Esophagus muscularis mucosa (tissue), 4 donors: ENCODE data around the gene B4GALNT2. TPM values are rescaled to one million over a fixed set of nuclear protein-coding genes. Genes with fewer than 3 reads are reported as not detected.

ENCODE experiments used
- DNase-seq: peaks from one replicate; pipeline ENCODE4 v3.0.0-alpha.2; 2017; ENCODE audit errors: extremely low spot score
- H3K27ac ChIP-seq, 4 donors: fragments of 200-600 bp; sonication (generic); replicated peaks in 1 of 4; 1 replicate in 3 of 4; 2 replicates in 1 of 4; pipeline ENCODE4 v1.5.1; 2016 to 2019; ENCODE audit warnings: mild to moderate bottlenecking in 1 of 4
- H3K27me3 ChIP-seq, 4 donors: fragments of 200-600 bp; sonication (generic); one replicate each; pipeline versions ENCODE4 v1.5.1 to v1.6.0; 2016 to 2019
- H3K36me3 ChIP-seq, 4 donors: fragments of 200-600 bp; sonication (generic); one replicate each; pipeline ENCODE4 v1.5.1; 2016 to 2019
- H3K4me1 ChIP-seq, 4 donors: fragments of 200-600 bp; sonication (generic); one replicate each; pipeline ENCODE4 v1.5.1; 2016 to 2019
- H3K4me3 ChIP-seq, 4 donors: fragments of 200-600 bp; sonication (generic); 1 replicate in 2 of 4; 2 replicates in 2 of 4; pipeline ENCODE4 v1.5.1; 2016 to 2019; ENCODE audit warnings: mild to moderate bottlenecking in 4 of 4, moderate library complexity in 1 of 4
- H3K9me3 ChIP-seq, 4 donors: fragments of 200-600 bp; sonication (generic); 1 replicate in 3 of 4; 2 replicates in 1 of 4; pipeline ENCODE4 v1.5.1; 2016 to 2019
- EP300 ChIP-seq: sonication (generic); formaldehyde crosslinking; IDR thresholded peaks from one replicate; pipeline ENCODE4 v1.6.1; 2017; ENCODE audit warnings: antibody characterized with exemption
- POLR2A ChIP-seq: fragments of 450-650 bp; IDR thresholded peaks from one replicate; pipeline ENCODE4 v1.6.1; 2017; ENCODE audit warnings: antibody characterized with exemption, moderate library complexity, mild to moderate bottlenecking, low read depth
- POLR2AphosphoS5 ChIP-seq, 2 donors: sonication (generic); formaldehyde crosslinking; IDR thresholded peaks; one replicate each; pipeline ENCODE4 v1.6.1; 2017; ENCODE audit warnings: antibody characterized with exemption in 2 of 2
- WGBS: methylation state at CpG from one replicate; pipeline ENCODE4 v1.1.5; 2018; 5-methylcytosine and 5-hydroxymethylcytosine counted together
- intact Hi-C: fragments of 100-400 bp; cut with DNase I; formaldehyde crosslinking; loops from one replicate; pipeline ENCODE4 v1.15.1; 2023
- total RNA-seq, 4 donors: library from RNA; depleted of rRNA; stranded (reverse); fragments of >200 nt; gene quantifications; one replicate each; pipeline versions ENCODE4 v1.1.0 to v1.2.1, GENCODE V29; 2016
- TF ChIP-seq, protein P1 (sequence below), 3 experiments: fragments of 200-600 bp in 2 of 3; fragments of 450-650 bp in 1 of 3; sonication (generic) in 2 of 3; IDR thresholded peaks; one replicate each; pipeline ENCODE4 v1.5.1; 2017 to 2019; ENCODE audit warnings: antibody characterized with exemption in 3 of 3, mild to moderate bottlenecking in 2 of 3, moderate library complexity in 1 of 3

B4GALNT2 gene
- total RNA-seq, 4 donors from 2014 or later, result not detected

DNA sequence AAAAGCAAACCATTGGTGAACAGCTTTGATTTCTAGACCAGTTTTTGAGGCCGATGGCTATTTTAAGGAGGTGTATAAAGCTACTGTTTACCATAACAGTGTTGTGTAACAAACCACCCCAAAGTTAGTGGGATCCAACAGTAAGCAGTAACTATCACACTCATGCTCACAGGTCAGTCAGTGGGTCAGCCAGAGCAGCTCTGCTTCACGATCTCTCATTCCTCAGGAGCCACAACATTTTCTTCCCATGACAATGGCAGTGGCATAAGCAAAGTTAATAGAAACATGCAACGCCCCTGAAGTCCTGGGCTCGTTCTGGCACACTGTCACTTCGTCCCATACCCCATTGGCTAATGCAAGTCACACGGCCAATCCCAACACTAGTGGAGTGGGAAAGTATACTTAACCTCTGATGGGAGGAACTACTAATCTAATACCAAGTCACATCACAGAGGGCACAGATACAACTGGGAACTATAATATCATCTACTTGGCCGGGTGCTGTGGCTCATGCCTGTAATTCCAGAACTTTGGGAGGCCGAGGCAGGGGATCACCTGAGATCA lies 28.0 kb upstream of the B4GALNT2 start:
- Histone ChIP-seq H3K9me3 (no peaks in the 10 kb centered on the region), H3K27ac (no peak overlapping the region)
- TF ChIP-seq POLR2A, result no peak
- TF ChIP-seq, protein P1, sequence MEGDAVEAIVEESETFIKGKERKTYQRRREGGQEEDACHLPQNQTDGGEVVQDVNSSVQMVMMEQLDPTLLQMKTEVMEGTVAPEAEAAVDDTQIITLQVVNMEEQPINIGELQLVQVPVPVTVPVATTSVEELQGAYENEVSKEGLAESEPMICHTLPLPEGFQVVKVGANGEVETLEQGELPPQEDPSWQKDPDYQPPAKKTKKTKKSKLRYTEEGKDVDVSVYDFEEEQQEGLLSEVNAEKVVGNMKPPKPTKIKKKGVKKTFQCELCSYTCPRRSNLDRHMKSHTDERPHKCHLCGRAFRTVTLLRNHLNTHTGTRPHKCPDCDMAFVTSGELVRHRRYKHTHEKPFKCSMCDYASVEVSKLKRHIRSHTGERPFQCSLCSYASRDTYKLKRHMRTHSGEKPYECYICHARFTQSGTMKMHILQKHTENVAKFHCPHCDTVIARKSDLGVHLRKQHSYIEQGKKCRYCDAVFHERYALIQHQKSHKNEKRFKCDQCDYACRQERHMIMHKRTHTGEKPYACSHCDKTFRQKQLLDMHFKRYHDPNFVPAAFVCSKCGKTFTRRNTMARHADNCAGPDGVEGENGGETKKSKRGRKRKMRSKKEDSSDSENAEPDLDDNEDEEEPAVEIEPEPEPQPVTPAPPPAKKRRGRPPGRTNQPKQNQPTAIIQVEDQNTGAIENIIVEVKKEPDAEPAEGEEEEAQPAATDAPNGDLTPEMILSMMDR (IDR thresholded peaks at IDR 0.05), result no peak
- TF ChIP-seq POLR2AphosphoS5 (IDR thresholded peaks at IDR 0.05), result no peak
- no peak for TF ChIP-seq EP300

DNA sequence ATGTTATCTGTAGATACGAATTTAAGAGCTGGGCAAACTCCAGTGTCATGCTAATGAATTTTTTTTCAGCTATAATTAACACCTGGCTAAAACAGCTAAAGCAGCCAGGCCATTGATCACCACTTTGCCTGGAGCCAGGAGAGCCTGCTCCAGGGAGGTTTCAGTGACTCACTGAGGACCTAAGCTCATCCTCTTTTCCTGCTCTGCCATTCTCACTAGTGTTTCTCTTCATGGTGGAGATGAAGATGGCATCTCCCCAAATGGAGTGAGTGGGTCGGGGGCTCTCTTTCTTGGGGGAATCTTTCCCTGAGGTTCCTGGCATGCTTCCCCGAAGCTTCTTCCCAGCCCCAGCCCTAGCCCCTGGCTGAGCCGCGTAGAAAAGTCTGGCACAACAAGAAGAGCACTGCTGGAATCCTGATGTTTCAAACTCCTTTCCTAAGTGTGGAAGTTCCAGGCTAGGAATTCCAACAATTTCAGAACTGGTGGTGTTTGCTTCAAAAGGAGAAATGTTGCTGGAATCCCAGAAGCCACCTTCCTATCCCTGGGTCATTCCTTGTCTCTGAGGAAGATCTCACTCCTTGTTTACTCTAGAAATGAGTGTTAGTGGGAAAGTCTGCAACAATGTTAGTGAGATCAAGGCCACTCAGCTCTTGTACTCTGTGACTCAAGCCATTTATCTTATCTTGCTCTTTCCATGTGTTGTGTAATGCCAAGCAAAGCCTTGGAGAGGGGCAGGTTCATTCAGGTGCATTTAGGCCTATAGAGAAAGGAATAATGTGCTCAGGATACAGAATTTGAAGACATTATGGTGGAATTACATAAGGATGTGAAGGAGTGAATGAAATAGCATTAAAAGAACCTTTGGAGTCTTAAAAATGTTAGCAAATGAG lies 26.0 kb upstream of the B4GALNT2 start:
- no peak for DNase-seq
- no peak overlapping the region for H3K27ac ChIP-seq
- no peak overlapping the region for H3K4me3 ChIP-seq
- no peak for TF ChIP-seq POLR2AphosphoS5 (IDR thresholded peaks at IDR 0.05)
- TF ChIP-seq, protein P1 (IDR thresholded peaks at IDR 0.05), result no peak
- TF ChIP-seq EP300, result no peak
- TF ChIP-seq POLR2A, result no peak
- H3K9me3 ChIP-seq, result no peaks in the 10 kb centered on the region
- H3K27me3 ChIP-seq, result peaks cover 0 to 10% (median 0%) of the 10 kb centered on the region in 4 donors
- H3K36me3 ChIP-seq, result no peaks in the 10 kb centered on the region
- 47% methylated on average over 5 of the region's 5 CpGs for WGBS
- intact Hi-C loops, result no loop called here
- no peaks in the 10 kb centered on the region for H3K4me1 ChIP-seq

More for the DNA sequence above, 28.0 kb upstream of the B4GALNT2 start:
- Histone ChIP-seq H3K4me3 (no peak overlapping the region), H3K4me1 (no peaks in the 10 kb centered on the region), H3K27me3 (peaks cover 0 to 11% (median 0%) of the 10 kb centered on the region in 4 donors), H3K36me3 (no peaks in the 10 kb centered on the region)
- 73% methylated on average over 8 of the region's 8 CpGs for WGBS
- no peak for DNase-seq
- intact Hi-C loops, result no loop called here

DNA sequence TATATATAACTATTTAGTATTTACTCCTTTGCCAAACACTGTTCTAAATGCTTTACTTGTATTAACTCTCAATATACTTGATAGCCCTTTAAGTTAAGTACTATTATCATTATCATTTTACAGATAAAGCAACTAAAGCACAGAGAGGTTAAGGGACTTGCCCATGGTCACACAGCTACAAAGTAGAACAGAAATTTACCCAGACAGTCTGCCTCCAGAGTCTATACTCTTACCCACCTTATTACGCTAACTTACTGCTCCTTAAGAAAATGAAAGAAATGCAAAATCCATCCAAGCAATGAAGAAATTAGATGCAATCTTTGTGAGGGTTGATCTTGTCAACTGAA lies 25.4 kb upstream of the B4GALNT2 start:
- TF ChIP-seq POLR2AphosphoS5 (IDR thresholded peaks at IDR 0.05), result no peak
- TF ChIP-seq POLR2A, result no peak
- TF ChIP-seq, protein P1 (IDR thresholded peaks at IDR 0.05), result no peak
- TF ChIP-seq EP300, result no peak
- Histone ChIP-seq H3K4me1 (no peaks in the 10 kb centered on the region), H3K4me3 (no peak overlapping the region), H3K36me3 (no peaks in the 10 kb centered on the region), H3K27me3 (peaks cover 0 to 10% (median 0%) of the 10 kb centered on the region in 4 donors), H3K27ac (no peak overlapping the region), H3K9me3 (no peaks in the 10 kb centered on the region)
- DNase-seq, result no peak
- intact Hi-C loops, result no loop called here
- WGBS, result 92% methylated on average over 1 of the region's 1 CpG

DNA sequence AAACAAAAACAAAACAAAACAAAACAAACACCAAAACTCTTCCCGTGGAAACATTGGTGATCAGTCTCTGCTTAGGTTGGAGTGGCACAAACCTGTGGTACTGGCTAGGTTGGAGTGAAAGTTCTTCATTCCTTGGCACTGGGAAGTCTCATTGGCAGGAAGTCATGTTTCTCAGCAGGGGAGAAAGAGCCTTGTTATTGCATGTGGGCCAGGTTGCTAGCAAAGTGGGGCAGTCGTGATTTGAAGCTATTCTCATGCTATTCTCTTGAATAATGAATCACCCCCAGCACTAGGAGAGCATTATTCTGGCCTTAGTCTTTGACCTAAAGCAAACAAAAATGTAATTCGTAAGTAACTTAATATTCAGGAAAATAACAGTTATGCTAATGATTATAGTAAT lies 24.3 kb upstream of the B4GALNT2 start:
- Histone ChIP-seq H3K9me3 (no peaks in the 10 kb centered on the region), H3K27ac (no peak overlapping the region), H3K4me3 (no peak overlapping the region), H3K4me1 (no peaks in the 10 kb centered on the region), H3K27me3 (peaks cover 0 to 10% (median 0%) of the 10 kb centered on the region in 4 donors), H3K36me3 (no peaks in the 10 kb centered on the region)
- intact Hi-C loops, result no loop called here
- 39% methylated on average over 3 of the region's 3 CpGs for WGBS
- no peak for DNase-seq
- TF ChIP-seq EP300, result no peak
- no peak for TF ChIP-seq POLR2A
- no peak for TF ChIP-seq POLR2AphosphoS5 (IDR thresholded peaks at IDR 0.05)

DNA sequence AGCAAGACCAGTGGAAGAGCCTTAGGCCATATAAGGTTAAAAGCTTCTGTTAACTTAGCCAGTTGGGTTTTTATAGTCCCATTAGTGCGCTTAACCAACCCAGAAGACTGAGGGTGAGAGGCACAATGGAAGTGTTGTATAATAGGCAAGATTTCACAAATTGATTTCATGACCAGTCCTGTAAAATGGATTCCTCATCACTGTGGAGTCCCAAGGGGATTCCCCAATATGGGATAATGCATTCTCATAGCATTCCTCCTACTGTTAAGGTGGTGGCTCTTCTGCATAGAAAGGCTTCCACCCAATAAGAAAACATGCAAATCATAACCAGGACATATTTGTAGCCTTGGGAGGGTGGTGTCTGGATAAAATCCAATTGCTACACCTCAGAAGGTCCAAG lies 22.1 kb upstream of the B4GALNT2 start:
- Histone ChIP-seq H3K36me3 (no peaks in the 10 kb centered on the region), H3K27me3 (peaks cover 0 to 4% (median 0%) of the 10 kb centered on the region in 4 donors), H3K9me3 (no peaks in the 10 kb centered on the region), H3K4me1 (no peaks in the 10 kb centered on the region), H3K4me3 (no peak overlapping the region), H3K27ac (no peak overlapping the region)
- intact Hi-C loops, result no loop called here
- TF ChIP-seq EP300 (no peak), POLR2A (no peak), POLR2AphosphoS5 (IDR thresholded peaks at IDR 0.05) (no peak)
- TF ChIP-seq, protein P1 (IDR thresholded peaks at IDR 0.05), result no peak
- 100% methylated on average over 1 of the region's 1 CpG for WGBS
- DNase-seq, result no peak
